ENCODE results near the gene DMD.

- TF ChIP-seq CTCF (IDR thresholded peaks at IDR 0.05; ENCODE audit: poor library complexity, severe bottlenecking) (no peak), POLR2AphosphoS5 (IDR thresholded peaks at IDR 0.05) (no peak)
These were observed 943.1 kb downstream of the DMD start for GRCh38 chrX:32268207-32268606.
